Measurements from ENCODE around the gene SH2D5.

Gene SH2D5

DNA sequence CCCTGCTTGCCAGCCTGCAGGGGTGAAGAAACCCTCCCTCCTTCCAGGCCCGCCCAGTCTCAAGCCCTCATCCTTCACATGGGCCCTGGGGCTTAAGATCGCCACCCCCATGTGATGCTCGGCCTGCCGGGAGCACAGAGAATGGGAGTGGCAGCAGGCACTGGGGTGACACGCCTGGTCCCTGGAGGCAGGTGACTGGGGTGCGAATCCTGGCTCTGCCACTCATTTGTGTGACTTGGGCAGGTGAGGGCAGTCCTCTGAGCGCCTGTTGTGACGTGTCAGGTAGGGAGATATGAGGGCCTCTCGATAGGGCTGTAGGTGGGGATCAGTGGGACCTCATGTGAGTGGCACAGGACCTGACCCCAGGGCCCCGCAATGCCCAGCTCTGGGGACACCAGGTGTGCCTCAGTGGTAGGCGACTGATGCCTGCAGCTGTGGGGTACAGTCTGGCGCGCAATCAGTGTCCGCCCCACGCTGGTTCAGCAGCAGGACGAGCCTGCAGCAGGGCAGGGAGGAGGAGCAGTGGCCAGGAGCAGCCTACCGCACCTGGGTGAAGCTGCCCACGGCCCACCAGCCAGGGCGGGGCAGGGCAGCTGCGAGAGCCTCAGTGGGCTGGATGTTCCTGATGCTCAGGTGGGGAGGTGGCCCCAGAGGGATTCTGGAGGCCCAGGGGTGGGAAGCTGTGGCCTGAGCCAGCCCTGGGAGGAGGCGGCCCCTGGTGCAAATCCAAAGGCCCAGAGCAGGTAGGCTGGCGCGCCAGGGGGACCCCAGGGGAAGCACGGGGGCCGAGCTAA lies 6.2 kb downstream of the SH2D5 start:
- Histone ChIP-seq H3K4me3 (ENCODE audit: low read depth, low read length) (no peak overlapping the region), H3K27me3 (ENCODE audit: control insufficient read depth, insufficient read depth, low read length) (no peaks in the 10 kb centered on the region), H3K27ac (no peak overlapping the region), H3K79me2 (no peaks in the 10 kb centered on the region), H3K4me2 (ENCODE audit: low read length) (no peak overlapping the region), H3K9ac (no peak overlapping the region), H3K4me1 (no peaks in the 10 kb centered on the region), H2AFZ (no peak overlapping the region), H3K9me3 (ENCODE audit: control insufficient read depth, low read length) (no peaks in the 10 kb centered on the region), H3K36me3 (ENCODE audit: control insufficient read depth, insufficient read depth, low read length) (no peaks in the 10 kb centered on the region)
- TF ChIP-seq, protein P1, sequence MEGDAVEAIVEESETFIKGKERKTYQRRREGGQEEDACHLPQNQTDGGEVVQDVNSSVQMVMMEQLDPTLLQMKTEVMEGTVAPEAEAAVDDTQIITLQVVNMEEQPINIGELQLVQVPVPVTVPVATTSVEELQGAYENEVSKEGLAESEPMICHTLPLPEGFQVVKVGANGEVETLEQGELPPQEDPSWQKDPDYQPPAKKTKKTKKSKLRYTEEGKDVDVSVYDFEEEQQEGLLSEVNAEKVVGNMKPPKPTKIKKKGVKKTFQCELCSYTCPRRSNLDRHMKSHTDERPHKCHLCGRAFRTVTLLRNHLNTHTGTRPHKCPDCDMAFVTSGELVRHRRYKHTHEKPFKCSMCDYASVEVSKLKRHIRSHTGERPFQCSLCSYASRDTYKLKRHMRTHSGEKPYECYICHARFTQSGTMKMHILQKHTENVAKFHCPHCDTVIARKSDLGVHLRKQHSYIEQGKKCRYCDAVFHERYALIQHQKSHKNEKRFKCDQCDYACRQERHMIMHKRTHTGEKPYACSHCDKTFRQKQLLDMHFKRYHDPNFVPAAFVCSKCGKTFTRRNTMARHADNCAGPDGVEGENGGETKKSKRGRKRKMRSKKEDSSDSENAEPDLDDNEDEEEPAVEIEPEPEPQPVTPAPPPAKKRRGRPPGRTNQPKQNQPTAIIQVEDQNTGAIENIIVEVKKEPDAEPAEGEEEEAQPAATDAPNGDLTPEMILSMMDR (IDR thresholded peaks at IDR 0.05): no peak

DNA sequence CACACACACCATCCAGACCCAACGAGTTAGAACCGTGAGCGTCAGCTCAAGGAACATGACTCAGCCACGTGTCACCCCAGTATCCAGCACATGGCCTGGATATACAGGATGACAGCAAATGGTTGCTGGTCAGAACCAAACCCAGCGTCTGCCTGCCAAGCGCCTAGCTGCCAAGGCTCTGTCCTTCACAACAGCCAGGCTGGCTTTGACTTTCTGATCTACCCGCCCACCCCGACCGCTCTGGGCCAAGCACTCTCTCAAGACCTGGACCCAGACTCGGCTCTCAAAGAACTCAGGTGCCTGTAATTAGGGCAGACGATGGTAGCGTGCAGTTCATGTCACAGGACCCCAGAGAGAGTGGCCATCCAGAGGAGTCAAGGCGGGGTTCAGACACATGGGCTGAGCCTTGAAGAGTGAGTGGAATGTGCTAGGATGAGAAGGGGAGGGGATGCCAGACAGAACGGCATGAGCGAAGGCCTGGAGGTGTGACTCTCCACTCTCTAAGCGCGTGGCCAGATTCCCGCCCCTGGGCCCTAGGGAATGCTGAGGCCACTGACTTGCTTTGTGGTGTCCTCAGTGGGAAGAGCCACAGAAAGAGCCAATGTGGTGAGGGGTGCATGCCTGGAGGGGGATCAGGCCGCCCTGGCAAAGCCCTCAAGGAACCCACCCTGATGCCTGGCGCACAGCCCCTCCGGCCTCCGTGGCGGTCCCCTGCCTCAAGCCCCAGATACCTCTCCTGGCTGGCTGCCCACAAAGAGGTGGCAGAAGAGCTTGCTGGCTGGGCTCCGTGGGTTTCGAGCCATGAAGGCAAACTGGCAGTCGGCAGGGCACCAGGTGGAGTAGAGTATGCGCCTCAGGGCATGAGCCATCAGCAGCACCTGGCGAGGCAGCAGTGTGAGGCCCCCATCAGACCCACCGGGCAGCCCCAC lies 7.0 kb downstream of the SH2D5 start:
- Histone ChIP-seq H3K4me2 (ENCODE audit: low read length) (no peak overlapping the region), H3K36me3 (ENCODE audit: control insufficient read depth, insufficient read depth, low read length) (no peaks in the 10 kb centered on the region), H3K9me3 (ENCODE audit: control insufficient read depth, low read length) (no peaks in the 10 kb centered on the region), H3K79me2 (no peaks in the 10 kb centered on the region), H3K27ac (no peak overlapping the region), H3K27me3 (ENCODE audit: control insufficient read depth, insufficient read depth, low read length) (no peaks in the 10 kb centered on the region), H3K4me1 (no peaks in the 10 kb centered on the region), H3K4me3 (ENCODE audit: low read depth, low read length) (no peak overlapping the region), H2AFZ (no peak overlapping the region), H3K9ac (no peak overlapping the region)
- TF ChIP-seq, protein P1 (IDR thresholded peaks at IDR 0.05): no peak

DNA sequence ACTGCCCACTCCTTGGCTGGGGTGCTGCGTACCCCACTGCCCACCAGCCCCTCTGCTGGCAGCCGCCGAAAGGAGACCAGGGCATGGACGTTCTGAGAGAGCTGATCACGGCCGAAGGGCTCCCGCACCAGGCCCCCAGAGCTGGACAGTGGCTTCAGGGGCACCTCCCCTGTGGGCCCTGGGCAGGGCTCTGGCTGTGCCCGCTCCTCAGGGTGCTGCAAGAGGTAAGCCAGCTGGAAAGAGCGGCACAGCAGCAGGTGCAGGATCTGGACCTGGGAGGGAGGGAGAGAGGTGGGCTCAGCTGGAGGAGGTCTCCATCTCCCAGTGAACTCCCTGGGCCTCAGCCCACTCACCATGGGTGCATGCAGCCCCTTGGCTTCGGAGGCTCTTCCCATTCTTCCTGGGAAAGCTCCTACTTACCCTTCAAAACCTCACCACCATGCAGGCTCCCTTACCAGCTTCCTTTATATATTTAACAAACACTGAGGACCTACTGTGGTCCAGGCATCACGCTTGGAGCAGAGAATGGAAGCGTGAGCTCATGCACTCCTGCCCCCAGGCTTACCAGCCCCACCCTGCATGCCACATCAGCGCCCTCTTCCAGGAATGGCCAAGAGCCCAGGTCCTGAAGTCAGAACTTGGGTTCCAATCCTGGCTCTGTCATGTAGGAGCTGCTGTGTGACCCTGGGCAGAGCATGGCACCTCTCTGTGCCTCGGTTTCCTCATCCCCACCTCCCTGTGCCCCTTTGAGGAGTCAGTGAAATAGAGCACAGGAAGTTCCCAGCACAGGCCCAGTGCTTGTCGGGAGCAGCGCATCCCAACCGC lies 7.9 kb downstream of the SH2D5 start:
- no peaks in the 10 kb centered on the region for H3K9me3 ChIP-seq (ENCODE audit: control insufficient read depth, low read length)
- no peaks in the 10 kb centered on the region for H3K4me1 ChIP-seq
- no peak overlapping the region for H3K27ac ChIP-seq
- H3K4me3 ChIP-seq (ENCODE audit: low read depth, low read length): no peak overlapping the region
- H3K9ac ChIP-seq: no peak overlapping the region
- H3K79me2 ChIP-seq: no peaks in the 10 kb centered on the region
- H2AFZ ChIP-seq: no peak overlapping the region
- TF ChIP-seq, protein P1 (IDR thresholded peaks at IDR 0.05): no peak
- no peaks in the 10 kb centered on the region for H3K27me3 ChIP-seq (ENCODE audit: control insufficient read depth, insufficient read depth, low read length)
- H3K4me2 ChIP-seq (ENCODE audit: low read length): no peak overlapping the region
- H3K36me3 ChIP-seq (ENCODE audit: control insufficient read depth, insufficient read depth, low read length): no peaks in the 10 kb centered on the region

DNA sequence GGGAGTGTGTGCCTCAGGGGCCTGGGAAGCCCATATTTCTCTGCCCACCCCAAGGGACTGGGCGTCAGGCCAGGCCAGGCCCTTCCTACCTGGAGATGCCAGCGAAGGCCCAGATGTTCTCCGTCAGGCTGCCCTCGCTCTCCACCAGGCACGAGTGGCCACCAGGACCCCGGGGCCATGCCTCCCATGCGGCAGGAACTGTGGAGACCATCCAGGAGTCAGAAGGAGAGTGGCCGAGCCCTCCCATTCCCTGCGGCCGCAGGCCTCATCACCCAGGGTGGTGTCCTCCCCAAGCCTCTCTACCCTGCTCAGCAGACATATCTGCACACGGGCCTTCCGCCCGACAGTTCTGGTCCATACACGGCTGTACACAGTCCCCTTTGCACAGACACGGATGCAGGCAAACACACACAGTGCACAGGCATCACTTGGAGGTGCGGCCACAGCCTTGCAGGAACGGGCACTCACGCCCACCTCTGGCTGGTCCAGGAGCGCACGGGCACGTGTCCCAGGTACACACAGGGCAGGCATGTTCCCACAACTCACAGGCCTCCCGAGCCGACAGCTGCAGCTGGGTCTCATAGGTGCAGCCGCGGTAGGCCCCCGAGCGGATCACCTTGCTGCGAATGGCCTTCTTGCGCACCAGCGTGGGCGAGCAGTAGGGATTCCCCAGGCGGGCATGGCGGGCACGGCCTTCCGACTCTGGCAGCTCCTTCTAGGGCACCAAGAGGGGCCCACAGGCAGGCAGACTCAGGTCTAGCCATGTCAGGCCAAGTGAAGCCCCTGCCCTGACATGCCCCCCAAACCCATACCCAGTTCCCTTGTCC lies 8.8 kb downstream of the SH2D5 start:
- Histone ChIP-seq H3K4me3 (ENCODE audit: low read depth, low read length) (no peak overlapping the region), H3K27me3 (ENCODE audit: control insufficient read depth, insufficient read depth, low read length) (no peaks in the 10 kb centered on the region), H3K79me2 (no peaks in the 10 kb centered on the region), H3K27ac (no peak overlapping the region), H3K36me3 (ENCODE audit: control insufficient read depth, insufficient read depth, low read length) (no peaks in the 10 kb centered on the region), H3K4me2 (ENCODE audit: low read length) (no peak overlapping the region), H2AFZ (no peak overlapping the region), H3K9me3 (ENCODE audit: control insufficient read depth, low read length) (no peaks in the 10 kb centered on the region), H3K9ac (no peak overlapping the region), H3K4me1 (no peaks in the 10 kb centered on the region)
- TF ChIP-seq, protein P1 (IDR thresholded peaks at IDR 0.05): no peak

Data from parathyroid adenoma (tissue), 2 donors.